ENCODE measurements around the gene EDC3. TPM values are rescaled to one million over a fixed set of nuclear protein-coding genes. Genes with fewer than 3 reads are reported as not detected.

The EDC3 gene
- total and polyA plus RNA-seq, 9 of the 15 experiments (the other 6 are each of a cell fraction or from before 2014, with no cell fraction given), result 11.7 to 63.9 (median 32.8) TPM

GRCh38 chr15:74610302-74610951 lies 85.4 kb downstream of the EDC3 start (continued):
- TF ChIP-seq, protein P1, sequence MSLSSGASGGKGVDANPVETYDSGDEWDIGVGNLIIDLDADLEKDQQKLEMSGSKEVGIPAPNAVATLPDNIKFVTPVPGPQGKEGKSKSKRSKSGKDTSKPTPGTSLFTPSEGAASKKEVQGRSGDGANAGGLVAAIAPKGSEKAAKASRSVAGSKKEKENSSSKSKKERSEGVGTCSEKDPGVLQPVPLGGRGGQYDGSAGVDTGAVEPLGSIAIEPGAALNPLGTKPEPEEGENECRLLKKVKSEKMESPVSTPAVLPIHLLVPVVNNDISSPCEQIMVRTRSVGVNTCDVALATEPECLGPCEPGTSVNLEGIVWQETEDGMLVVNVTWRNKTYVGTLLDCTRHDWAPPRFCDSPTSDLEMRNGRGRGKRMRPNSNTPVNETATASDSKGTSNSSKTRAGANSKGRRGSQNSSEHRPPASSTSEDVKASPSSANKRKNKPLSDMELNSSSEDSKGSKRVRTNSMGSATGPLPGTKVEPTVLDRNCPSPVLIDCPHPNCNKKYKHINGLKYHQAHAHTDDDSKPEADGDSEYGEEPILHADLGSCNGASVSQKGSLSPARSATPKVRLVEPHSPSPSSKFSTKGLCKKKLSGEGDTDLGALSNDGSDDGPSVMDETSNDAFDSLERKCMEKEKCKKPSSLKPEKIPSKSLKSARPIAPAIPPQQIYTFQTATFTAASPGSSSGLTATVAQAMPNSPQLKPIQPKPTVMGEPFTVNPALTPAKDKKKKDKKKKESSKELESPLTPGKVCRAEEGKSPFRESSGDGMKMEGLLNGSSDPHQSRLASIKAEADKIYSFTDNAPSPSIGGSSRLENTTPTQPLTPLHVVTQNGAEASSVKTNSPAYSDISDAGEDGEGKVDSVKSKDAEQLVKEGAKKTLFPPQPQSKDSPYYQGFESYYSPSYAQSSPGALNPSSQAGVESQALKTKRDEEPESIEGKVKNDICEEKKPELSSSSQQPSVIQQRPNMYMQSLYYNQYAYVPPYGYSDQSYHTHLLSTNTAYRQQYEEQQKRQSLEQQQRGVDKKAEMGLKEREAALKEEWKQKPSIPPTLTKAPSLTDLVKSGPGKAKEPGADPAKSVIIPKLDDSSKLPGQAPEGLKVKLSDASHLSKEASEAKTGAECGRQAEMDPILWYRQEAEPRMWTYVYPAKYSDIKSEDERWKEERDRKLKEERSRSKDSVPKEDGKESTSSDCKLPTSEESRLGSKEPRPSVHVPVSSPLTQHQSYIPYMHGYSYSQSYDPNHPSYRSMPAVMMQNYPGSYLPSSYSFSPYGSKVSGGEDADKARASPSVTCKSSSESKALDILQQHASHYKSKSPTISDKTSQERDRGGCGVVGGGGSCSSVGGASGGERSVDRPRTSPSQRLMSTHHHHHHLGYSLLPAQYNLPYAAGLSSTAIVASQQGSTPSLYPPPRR (CRISPR knock-in tag; IDR thresholded peaks at IDR 0.05; ENCODE audit: borderline replicate concordance), result peak; percentile 94
- TF ChIP-seq ZNF583 (CRISPR knock-in tag; IDR thresholded peaks at IDR 0.05), result peak; percentile 77
- TF ChIP-seq LEF1 (IDR thresholded peaks at IDR 0.05), result peak; percentile 51; the same call in 1 of the 2 replicates
- TF ChIP-seq ZNF274 (IDR thresholded peaks at IDR 0.05; ENCODE audit: borderline replicate concordance, low read depth, low read length), result peak; percentile 73; the same call in 1 of the 2 replicates
- TF ChIP-seq HMGN3 (IDR thresholded peaks at IDR 0.05; ENCODE audit: borderline replicate concordance, extremely low read depth, insufficient read length, low read depth, low read length), result peak; percentile 88
- TF ChIP-seq, protein P2, sequence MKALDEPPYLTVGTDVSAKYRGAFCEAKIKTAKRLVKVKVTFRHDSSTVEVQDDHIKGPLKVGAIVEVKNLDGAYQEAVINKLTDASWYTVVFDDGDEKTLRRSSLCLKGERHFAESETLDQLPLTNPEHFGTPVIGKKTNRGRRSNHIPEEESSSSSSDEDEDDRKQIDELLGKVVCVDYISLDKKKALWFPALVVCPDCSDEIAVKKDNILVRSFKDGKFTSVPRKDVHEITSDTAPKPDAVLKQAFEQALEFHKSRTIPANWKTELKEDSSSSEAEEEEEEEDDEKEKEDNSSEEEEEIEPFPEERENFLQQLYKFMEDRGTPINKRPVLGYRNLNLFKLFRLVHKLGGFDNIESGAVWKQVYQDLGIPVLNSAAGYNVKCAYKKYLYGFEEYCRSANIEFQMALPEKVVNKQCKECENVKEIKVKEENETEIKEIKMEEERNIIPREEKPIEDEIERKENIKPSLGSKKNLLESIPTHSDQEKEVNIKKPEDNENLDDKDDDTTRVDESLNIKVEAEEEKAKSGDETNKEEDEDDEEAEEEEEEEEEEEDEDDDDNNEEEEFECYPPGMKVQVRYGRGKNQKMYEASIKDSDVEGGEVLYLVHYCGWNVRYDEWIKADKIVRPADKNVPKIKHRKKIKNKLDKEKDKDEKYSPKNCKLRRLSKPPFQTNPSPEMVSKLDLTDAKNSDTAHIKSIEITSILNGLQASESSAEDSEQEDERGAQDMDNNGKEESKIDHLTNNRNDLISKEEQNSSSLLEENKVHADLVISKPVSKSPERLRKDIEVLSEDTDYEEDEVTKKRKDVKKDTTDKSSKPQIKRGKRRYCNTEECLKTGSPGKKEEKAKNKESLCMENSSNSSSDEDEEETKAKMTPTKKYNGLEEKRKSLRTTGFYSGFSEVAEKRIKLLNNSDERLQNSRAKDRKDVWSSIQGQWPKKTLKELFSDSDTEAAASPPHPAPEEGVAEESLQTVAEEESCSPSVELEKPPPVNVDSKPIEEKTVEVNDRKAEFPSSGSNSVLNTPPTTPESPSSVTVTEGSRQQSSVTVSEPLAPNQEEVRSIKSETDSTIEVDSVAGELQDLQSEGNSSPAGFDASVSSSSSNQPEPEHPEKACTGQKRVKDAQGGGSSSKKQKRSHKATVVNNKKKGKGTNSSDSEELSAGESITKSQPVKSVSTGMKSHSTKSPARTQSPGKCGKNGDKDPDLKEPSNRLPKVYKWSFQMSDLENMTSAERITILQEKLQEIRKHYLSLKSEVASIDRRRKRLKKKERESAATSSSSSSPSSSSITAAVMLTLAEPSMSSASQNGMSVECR (CRISPR knock-in tag; IDR thresholded peaks at IDR 0.05), result peak; percentile 77
- TF ChIP-seq NR3C1 (CRISPR knock-in tag; IDR thresholded peaks at IDR 0.05), result no peak
- TF ChIP-seq HSF4 (CRISPR knock-in tag; IDR thresholded peaks at IDR 0.05; ENCODE audit: borderline replicate concordance), result no peak
- no peak for TF ChIP-seq MBD1 (CRISPR knock-in tag; IDR thresholded peaks at IDR 0.05)
- TF ChIP-seq NKRF (IDR thresholded peaks at IDR 0.05; ENCODE audit: borderline replicate concordance), result peak; percentile 54; the same call in 1 of the 2 replicates
- TF ChIP-seq EGR1 (conservative IDR thresholded peaks at IDR 0.05), result peak; percentile 61
- TF ChIP-seq SMARCC2 (IDR thresholded peaks at IDR 0.05; ENCODE audit: low read depth), result peak; percentile 60; the same call in 1 of the 2 replicates
- peak; percentile 97; the same call in 1 of the 2 replicates for TF ChIP-seq CC2D1A (IDR thresholded peaks at IDR 0.05)
- TF ChIP-seq ATF1 (CRISPR knock-in tag; IDR thresholded peaks at IDR 0.05), result no peak
- peak; percentile 57 for TF ChIP-seq ATF1 (tag; IDR thresholded peaks at IDR 0.05)

Data from K562 (cell line).